Neural progenitor cell (in vitro differentiated cells): ENCODE data around the gene PPP2R2C. TPM values are rescaled to one million over a fixed set of nuclear protein-coding genes. Genes with fewer than 3 reads are reported as not detected.

Experiments used
- DNase-seq: peaks from one replicate; pipeline ENCODE4 v3.0.0-alpha.2; 2016; ENCODE audit warnings: low spot score
- H2AFZ ChIP-seq: fragments of 200-600 bp; sonication (generic); replicated peaks from 2 replicates; pipeline ENCODE4 v1.6.1; 2016; ENCODE audit warnings: antibody characterized with exemption
- H3F3A ChIP-seq: fragments of 200-600 bp; sonication (generic); 2 replicates; pipeline ENCODE4 v1.6.1; 2016; ENCODE audit warnings: antibody characterized with exemption, low read depth
- H3K27ac ChIP-seq: fragments of 200-600 bp; sonication (generic); 2 replicates; pipeline ENCODE4 v1.5.1; 2016; ENCODE audit warnings: mild to moderate bottlenecking
- H3K27me3 ChIP-seq: fragments of 200-600 bp; sonication (generic); 2 replicates; pipeline ENCODE4 v1.6.1; 2016; ENCODE audit warnings: mild to moderate bottlenecking, moderate library complexity
- H3K36me3 ChIP-seq: fragments of 200-600 bp; sonication (generic); 2 replicates; pipeline ENCODE4 v1.5.1; 2016
- H3K4me1 ChIP-seq: fragments of 200-600 bp; sonication (generic); 2 replicates; pipeline ENCODE4 v1.6.1; 2016; ENCODE audit warnings: mixed run types
- H3K4me2 ChIP-seq: fragments of 200-600 bp; sonication (generic); 2 replicates; pipeline ENCODE4 v1.6.1; 2016
- H3K4me3 ChIP-seq: fragments of 200-600 bp; sonication (generic); 2 replicates; pipeline ENCODE4 v1.5.1; 2016
- H3K79me2 ChIP-seq: fragments of 200-600 bp; sonication (generic); 2 replicates; pipeline ENCODE4 v1.6.1; 2016; ENCODE audit warnings: low read depth
- H3K9ac ChIP-seq: fragments of 200-600 bp; sonication (generic); 2 replicates; pipeline ENCODE4 v1.6.1; 2016
- H3K9me3 ChIP-seq: fragments of 200-600 bp; sonication (generic); 2 replicates; pipeline ENCODE4 v1.5.1; 2016; ENCODE audit warnings: low read depth
- H4K20me1 ChIP-seq: fragments of 200-600 bp; sonication (generic); 2 replicates; pipeline ENCODE4 v1.6.1; 2016; ENCODE audit warnings: low read depth
- H3K27ac Mint-ChIP-seq: 3 replicates; pipeline ENCODE4 v1.8.0; 2021; ENCODE audit warnings: mixed read lengths
- H3K27me3 Mint-ChIP-seq: 2 replicates; pipeline ENCODE4 v1.8.0; 2022; ENCODE audit warnings: low read depth, mild to moderate bottlenecking, inconsistent platforms, moderate library complexity, mixed read lengths; ENCODE audit not compliant: insufficient read depth
- H3K36me3 Mint-ChIP-seq: 3 replicates; pipeline ENCODE4 v1.8.0; 2021; ENCODE audit warnings: mixed read lengths
- H3K4me1 Mint-ChIP-seq: 3 replicates; pipeline ENCODE4 v1.8.0; 2021; ENCODE audit warnings: mixed read lengths
- H3K4me3 Mint-ChIP-seq: 3 replicates; pipeline ENCODE4 v1.8.0; 2021; ENCODE audit warnings: mild to moderate bottlenecking, moderate library complexity, mixed read lengths
- H3K9me3 Mint-ChIP-seq: 3 replicates; pipeline ENCODE4 v1.8.0; 2020; ENCODE audit warnings: mixed read lengths
- CTCF ChIP-seq: fragments of 200-600 bp; sonication (generic); IDR thresholded peaks from 2 replicates; pipeline ENCODE4 v1.5.1; 2017; ENCODE audit warnings: antibody characterized with exemption, mild to moderate bottlenecking
- EZH2 ChIP-seq: fragments of 200-600 bp; sonication (generic); IDR thresholded peaks from 2 replicates; pipeline ENCODE4 v1.6.1; 2017; ENCODE audit warnings: antibody characterized with exemption, mild to moderate bottlenecking, moderate library complexity
- EZH2phosphoT487 ChIP-seq: fragments of 200-600 bp; sonication (generic); IDR thresholded peaks from 2 replicates; pipeline ENCODE4 v1.6.1; 2017; ENCODE audit warnings: antibody characterized with exemption
- total RNA-seq: library from RNA; depleted of rRNA; stranded (reverse); fragments of >200 nt; gene quantifications from 2 replicates; pipeline ENCODE4 v1.2.3, GENCODE V29; 2015; ENCODE audit warnings: low replicate concordance

The PPP2R2C gene
- total RNA-seq, 1 donor from 2014 or later, result 3.5 TPM

GRCh38 chr4:6273661-6273990, 198.8 kb downstream of the PPP2R2C start:
- H3K36me3 Mint-ChIP-seq, result peaks cover 3% of the 10 kb centered on the region
- TF ChIP-seq EZH2 (no peak), CTCF (no peak), EZH2phosphoT487 (no peak)
- Histone ChIP-seq H4K20me1 (peaks cover 43% of the 10 kb centered on the region), H3K36me3 (no peaks in the 10 kb centered on the region), H3K79me2 (peaks cover 5% of the 10 kb centered on the region), H3K27me3 (peaks cover 2% of the 10 kb centered on the region), H3K27ac (no peak overlapping the region), H2AFZ (no peak overlapping the region), H3F3A (no peaks in the 10 kb centered on the region), H3K4me3 (no peak overlapping the region), H3K9me3 (no peaks in the 10 kb centered on the region), H3K4me2 (no peak overlapping the region), H3K9ac (no peak overlapping the region), H3K4me1 (peaks cover 6% of the 10 kb centered on the region)
- H3K4me3 Mint-ChIP-seq, result peak overlapping the region; percentile 28
- H3K9me3 Mint-ChIP-seq, result no peaks in the 10 kb centered on the region
- peak overlapping the region; percentile 86 for H3K27ac Mint-ChIP-seq
- H3K4me1 Mint-ChIP-seq, result peaks cover 61% of the 10 kb centered on the region
- no peak for DNase-seq
- H3K27me3 Mint-ChIP-seq, result peaks cover 2% of the 10 kb centered on the region

- H3K27ac Mint-ChIP-seq, result peak overlapping the region; percentile 86
- no peaks in the 10 kb centered on the region for H3K36me3 ChIP-seq
- H3K4me2 ChIP-seq, result no peak overlapping the region
- H3K4me1 ChIP-seq, result peaks cover 6% of the 10 kb centered on the region
- H3K9me3 ChIP-seq, result no peaks in the 10 kb centered on the region
- H4K20me1 ChIP-seq, result peaks cover 43% of the 10 kb centered on the region
- no peak for TF ChIP-seq CTCF
- no peak for TF ChIP-seq EZH2
- TF ChIP-seq EZH2phosphoT487, result no peak
- peak overlapping the region; percentile 67 for H3K4me3 Mint-ChIP-seq
- H2AFZ ChIP-seq, result no peak overlapping the region
- H3K27me3 Mint-ChIP-seq, result peaks cover 4% of the 10 kb centered on the region
- H3K27ac ChIP-seq, result no peak overlapping the region
- no peak overlapping the region for H3K9ac ChIP-seq
- peaks cover 5% of the 10 kb centered on the region for H3K79me2 ChIP-seq
- no peaks in the 10 kb centered on the region for H3K9me3 Mint-ChIP-seq
- H3K4me1 Mint-ChIP-seq, result peaks cover 61% of the 10 kb centered on the region
- no peaks in the 10 kb centered on the region for H3F3A ChIP-seq
- DNase-seq, result no peak
- H3K36me3 Mint-ChIP-seq, result peaks cover 2% of the 10 kb centered on the region
- H3K4me3 ChIP-seq, result no peak overlapping the region
- H3K27me3 ChIP-seq, result peaks cover 7% of the 10 kb centered on the region
Measured at GRCh38 chr4:6272863-6273660, 199.4 kb downstream of the PPP2R2C start.

GRCh38 chr4:6271701-6272465, 200.5 kb downstream of the PPP2R2C start:
- H3K27ac ChIP-seq, result no peak overlapping the region
- no peaks in the 10 kb centered on the region for H3K9me3 Mint-ChIP-seq
- H3K4me2 ChIP-seq, result no peak overlapping the region
- peaks cover 58% of the 10 kb centered on the region for H3K4me1 Mint-ChIP-seq
- H4K20me1 ChIP-seq, result peaks cover 43% of the 10 kb centered on the region
- H3K9me3 ChIP-seq, result no peaks in the 10 kb centered on the region
- no peak overlapping the region for H2AFZ ChIP-seq
- no peak for TF ChIP-seq EZH2phosphoT487
- no peak for TF ChIP-seq EZH2
- TF ChIP-seq CTCF, result no peak
- H3K4me3 ChIP-seq, result no peak overlapping the region
- no peak overlapping the region for H3K27ac Mint-ChIP-seq
- peak overlapping the region; percentile 92 for H3K4me3 Mint-ChIP-seq
- H3F3A ChIP-seq, result no peaks in the 10 kb centered on the region
- peaks cover 2% of the 10 kb centered on the region for H3K36me3 Mint-ChIP-seq
- H3K27me3 Mint-ChIP-seq, result peaks cover 4% of the 10 kb centered on the region
- no peaks in the 10 kb centered on the region for H3K36me3 ChIP-seq
- H3K9ac ChIP-seq, result no peak overlapping the region
- H3K27me3 ChIP-seq, result peaks cover 16% of the 10 kb centered on the region
- DNase-seq, result no peak
- peaks cover 5% of the 10 kb centered on the region for H3K79me2 ChIP-seq
- peaks cover 6% of the 10 kb centered on the region for H3K4me1 ChIP-seq
